Cardiac muscle cell (in vitro differentiated cells and primary cell): ENCODE data around the gene SDR9C7. TPM values are rescaled to one million over a fixed set of nuclear protein-coding genes. Genes with fewer than 3 reads are reported as not detected.
A peak's percentile ranks its signal among the peaks of the same experiment; 100 is the strongest.
"Not testable (repeated sequence)": the region's sequence is repeated elsewhere in the genome, so short reads cannot be mapped to it uniquely, and the experiment has no call there.

Experiments
- DNase-seq, 2 donors: peaks; one replicate each; pipeline versions ENCODE4 v3.0.0 to v3.0.0-alpha.2; 2010 to 2017; ENCODE audit warnings: low read depth in 1 of 2, low spot score in 1 of 2
- H3K27ac ChIP-seq: fragments of 200-600 bp; sonication (generic); 2 replicates; pipeline ENCODE4 v1.5.1; 2016
- H3K27me3 ChIP-seq: fragments of 200-600 bp; sonication (generic); 2 replicates; pipeline ENCODE4 v1.6.0; 2016; ENCODE audit warnings: control low read depth
- H3K36me3 ChIP-seq: fragments of 200-600 bp; sonication (generic); 2 replicates; pipeline ENCODE4 v1.5.1; 2016; ENCODE audit warnings: control low read depth
- H3K4me1 ChIP-seq: fragments of 200-600 bp; sonication (generic); 2 replicates; pipeline ENCODE4 v1.8.1; 2017; ENCODE audit warnings: low read depth, mild to moderate bottlenecking, mixed run types
- H3K4me3 ChIP-seq: fragments of 200-600 bp; sonication (generic); 2 replicates; pipeline ENCODE4 v1.5.1; 2016; ENCODE audit warnings: mild to moderate bottlenecking
- H3K9me3 ChIP-seq: fragments of 200-600 bp; sonication (generic); 2 replicates; pipeline ENCODE4 v1.5.1; 2017; ENCODE audit warnings: low read depth, mild to moderate bottlenecking, control low read depth
- polyA plus RNA-seq: library from polyadenylated mRNA; unstranded; fragments of >200 nt; fragmentation: Nextera tagmentation; extraction: Ambion mirVana; gene quantifications from 2 replicates; pipeline ENCODE4 v1.2.1, GENCODE V29; 2016
- total RNA-seq: library from RNA; depleted of rRNA; stranded (reverse); fragments of >200 nt; gene quantifications from 2 replicates; pipeline ENCODE4 v1.2.3, GENCODE V29; 2016
- TF ChIP-seq, protein P1 (sequence below): IDR thresholded peaks from 2 replicates; pipeline ENCODE4 v1.5.1; 2012; ENCODE audit warnings: low read depth, mild to moderate bottlenecking, low read length

SDR9C7 gene
- total and polyA plus RNA-seq, 2 experiments from 2014 or later = 0.07 to 1.3 TPM

DNA sequence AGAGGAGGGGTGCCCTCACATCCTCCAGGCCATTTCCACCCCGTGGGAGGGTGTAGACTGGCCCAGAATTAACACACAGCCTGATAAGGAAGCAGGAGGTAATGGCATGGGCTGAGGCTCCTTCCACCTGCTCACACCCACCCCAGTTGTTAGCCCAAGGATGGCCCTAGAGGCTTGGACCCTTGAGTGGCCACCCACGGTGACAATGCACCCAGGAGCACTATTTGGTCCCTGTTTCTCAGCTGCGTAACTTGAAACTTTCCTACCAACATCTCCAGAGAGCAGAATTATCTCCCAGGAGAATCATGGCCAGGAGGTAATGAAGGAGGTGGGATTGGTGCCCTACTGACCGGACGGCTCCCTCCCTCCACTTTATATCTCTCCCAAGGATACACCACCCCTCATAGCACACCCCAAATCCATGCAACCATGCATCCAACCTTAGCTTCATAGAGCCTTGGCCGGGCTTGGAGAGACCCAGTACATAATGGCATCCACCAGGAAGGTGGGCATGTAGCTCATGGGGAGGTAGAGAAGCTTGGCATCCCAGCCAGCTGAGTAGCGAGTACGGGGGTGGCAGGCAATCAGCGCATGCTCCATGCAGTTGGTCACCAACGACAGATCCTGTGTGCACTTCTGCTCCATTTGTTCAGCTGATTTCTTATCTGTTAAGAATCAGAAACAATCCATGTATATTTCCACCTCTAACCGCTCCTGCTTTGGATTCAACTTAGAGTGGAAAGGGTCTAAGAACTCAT lies 17.6 kb upstream of the SDR9C7 start:
- no peak overlapping the region for H3K27ac ChIP-seq
- H3K4me1 ChIP-seq = no peaks in the 10 kb centered on the region
- H3K27me3 ChIP-seq = no peaks in the 10 kb centered on the region
- H3K36me3 ChIP-seq = no peaks in the 10 kb centered on the region
- no peaks in the 10 kb centered on the region for H3K9me3 ChIP-seq
- no peak overlapping the region for H3K4me3 ChIP-seq
- no peak for DNase-seq
- TF ChIP-seq, protein P1, sequence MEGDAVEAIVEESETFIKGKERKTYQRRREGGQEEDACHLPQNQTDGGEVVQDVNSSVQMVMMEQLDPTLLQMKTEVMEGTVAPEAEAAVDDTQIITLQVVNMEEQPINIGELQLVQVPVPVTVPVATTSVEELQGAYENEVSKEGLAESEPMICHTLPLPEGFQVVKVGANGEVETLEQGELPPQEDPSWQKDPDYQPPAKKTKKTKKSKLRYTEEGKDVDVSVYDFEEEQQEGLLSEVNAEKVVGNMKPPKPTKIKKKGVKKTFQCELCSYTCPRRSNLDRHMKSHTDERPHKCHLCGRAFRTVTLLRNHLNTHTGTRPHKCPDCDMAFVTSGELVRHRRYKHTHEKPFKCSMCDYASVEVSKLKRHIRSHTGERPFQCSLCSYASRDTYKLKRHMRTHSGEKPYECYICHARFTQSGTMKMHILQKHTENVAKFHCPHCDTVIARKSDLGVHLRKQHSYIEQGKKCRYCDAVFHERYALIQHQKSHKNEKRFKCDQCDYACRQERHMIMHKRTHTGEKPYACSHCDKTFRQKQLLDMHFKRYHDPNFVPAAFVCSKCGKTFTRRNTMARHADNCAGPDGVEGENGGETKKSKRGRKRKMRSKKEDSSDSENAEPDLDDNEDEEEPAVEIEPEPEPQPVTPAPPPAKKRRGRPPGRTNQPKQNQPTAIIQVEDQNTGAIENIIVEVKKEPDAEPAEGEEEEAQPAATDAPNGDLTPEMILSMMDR = no peak

- DNase-seq = no peak
- Histone ChIP-seq H3K4me3 (no peak overlapping the region), H3K27ac (no peak overlapping the region), H3K36me3 (no peaks in the 10 kb centered on the region), H3K9me3 (no peaks in the 10 kb centered on the region), H3K27me3 (no peaks in the 10 kb centered on the region), H3K4me1 (no peaks in the 10 kb centered on the region)
- TF ChIP-seq, protein P1 = no peak
Measured at GRCh38 chr12:56948881-56949280, 14.7 kb upstream of the SDR9C7 start.

DNA sequence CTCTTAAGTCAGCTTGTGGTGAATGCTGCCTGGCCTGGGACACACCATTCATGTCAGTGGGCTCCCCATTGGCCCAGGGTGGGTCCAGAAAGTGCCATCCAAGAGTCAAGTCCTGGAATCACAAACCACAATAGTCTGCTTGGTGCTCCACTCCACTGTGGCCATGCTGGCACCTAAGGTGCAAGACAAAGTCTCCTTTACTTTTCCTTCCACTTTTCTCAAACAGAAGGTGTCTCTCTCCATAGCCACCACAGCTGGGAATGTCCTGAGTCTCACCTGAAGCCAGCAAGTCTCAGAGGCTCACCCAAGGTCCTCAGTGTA lies 14.2 kb upstream of the SDR9C7 start:
- Histone ChIP-seq H3K27ac (no peak overlapping the region), H3K27me3 (no peaks in the 10 kb centered on the region), H3K4me1 (no peaks in the 10 kb centered on the region), H3K36me3 (no peaks in the 10 kb centered on the region), H3K4me3 (no peak overlapping the region), H3K9me3 (no peaks in the 10 kb centered on the region)
- TF ChIP-seq, protein P1 = no peak
- DNase-seq = no peak

GRCh38 chr12:56947633-56948456 lies 13.6 kb upstream of the SDR9C7 start:
- Histone ChIP-seq H3K4me3 (no peak overlapping the region), H3K27me3 (no peaks in the 10 kb centered on the region), H3K4me1 (no peaks in the 10 kb centered on the region), H3K9me3 (no peaks in the 10 kb centered on the region), H3K27ac (no peak overlapping the region), H3K36me3 (no peaks in the 10 kb centered on the region)
- peak in 1 of 2 donors; percentile 24 for DNase-seq
- TF ChIP-seq, protein P1 = no peak

DNA sequence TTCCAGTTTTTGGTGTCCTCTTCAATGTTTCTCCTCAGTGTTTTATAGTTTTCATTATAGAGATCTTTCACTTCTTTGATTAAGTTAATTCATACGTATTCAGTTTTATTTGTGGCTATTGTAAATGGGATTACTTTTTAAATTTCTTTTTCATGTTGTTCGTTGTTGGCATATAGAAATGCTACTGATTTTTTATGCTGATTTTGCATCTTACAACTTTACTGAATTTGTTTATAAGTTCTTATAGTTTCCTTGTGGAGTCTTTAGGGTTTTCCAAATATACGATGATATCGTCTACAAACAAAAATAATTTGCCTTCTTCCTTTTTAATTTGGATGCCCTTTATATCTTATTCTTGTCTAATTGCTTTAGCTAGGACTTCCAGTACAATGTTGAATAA lies 9.7 kb upstream of the SDR9C7 start:
- no peaks in the 10 kb centered on the region for H3K4me1 ChIP-seq
- TF ChIP-seq, protein P1 = no peak

GRCh38 chr12:56943374-56943773 lies 9.2 kb upstream of the SDR9C7 start:
- H3K27ac ChIP-seq, H3K4me1 ChIP-seq, H3K27me3 ChIP-seq, DNase-seq, H3K36me3 ChIP-seq, H3K9me3 ChIP-seq, H3K4me3 ChIP-seq: not testable (repeated sequence)

More for the DNA sequence above, 9.7 kb upstream of the SDR9C7 start:
- H3K27ac ChIP-seq = no peak overlapping the region
- no peak for DNase-seq
- H3K27me3 ChIP-seq = no peaks in the 10 kb centered on the region
- no peaks in the 10 kb centered on the region for H3K9me3 ChIP-seq
- no peak overlapping the region for H3K4me3 ChIP-seq
- no peaks in the 10 kb centered on the region for H3K36me3 ChIP-seq
